Ovary (tissue), 9 donors: Measurements from ENCODE around the gene GRID1. TPM values are rescaled to one million over a fixed set of nuclear protein-coding genes. Genes with fewer than 3 reads are reported as not detected.

Experiments
- DNase-seq, 5 donors: peaks; one replicate each; pipeline ENCODE4 v3.0.0-alpha.2; 2019 to 2020
- H3K27ac ChIP-seq, 2 donors: fragments of 200-600 bp; one replicate each; pipeline versions ENCODE4 v1.5.1 to v1.8.0; 2019 to 2022
- H3K27me3 ChIP-seq: fragments of 200-600 bp; one replicate; pipeline ENCODE4 v1.8.0; 2022
- H3K36me3 ChIP-seq: fragments of 200-600 bp; sonication (generic); one replicate; pipeline ENCODE4 v1.5.1; 2019
- H3K4me1 ChIP-seq: one replicate; pipeline ENCODE4 v1.8.1; 2013; ENCODE audit warnings: mild to moderate bottlenecking, moderate library complexity; ENCODE audit not compliant: insufficient read depth
- H3K4me3 ChIP-seq: fragments of 200-600 bp; sonication (generic); one replicate; pipeline ENCODE4 v1.5.1; 2017
- H3K9me3 ChIP-seq, 2 donors: fragments of 200-600 bp in 1 of 2; sonication (generic) in 1 of 2; one replicate each; pipeline versions ENCODE4 v1.5.1 to v1.8.1; 2013 to 2019; ENCODE audit warnings: mild to moderate bottlenecking in 1 of 2, moderate library complexity in 1 of 2
- EP300 ChIP-seq: sonication (generic); formaldehyde crosslinking; IDR thresholded peaks from one replicate; pipeline ENCODE4 v1.6.1; 2017; ENCODE audit warnings: antibody characterized with exemption
- POLR2A ChIP-seq: fragments of 450-650 bp; IDR thresholded peaks from one replicate; pipeline ENCODE4 v1.6.1; 2017; ENCODE audit warnings: antibody characterized with exemption, mild to moderate bottlenecking, moderate library complexity
- WGBS, 3 donors: extraction: QIAGEN DNeasy Blood & Tissue Kit in 1 of 3; methylation state at CpG; one replicate each; pipeline versions ENCODE4 v1.1.5 to v1.1.7; 2013 to 2017; 5-methylcytosine and 5-hydroxymethylcytosine counted together
- intact Hi-C, 4 donors: fragments of 100-400 bp; cut with DNase I; formaldehyde crosslinking; loops; one replicate each; pipeline versions ENCODE4 v1.11.0 to v1.15.1; 2022 to 2023
- polyA plus RNA-seq, 2 donors: library from polyadenylated mRNA; stranded (reverse); fragments of 200-250 nt in 1 of 2; fragments of 350-450 nt in 1 of 2; fragmentation: Illumina TruSeq in 1 of 2; extraction: RNeasy Lipid Tissue Mini Kit (QIAGEN cat#74804) in 1 of 2; gene quantifications; one replicate each; pipeline ENCODE4 v1.2.3, GENCODE V29; 2013 to 2014
- total RNA-seq, 7 donors: library from RNA; depleted of rRNA in 2 of 7; stranded (reverse); fragments of >200 nt in 2 of 7; fragmentation: NEBNext Ultra II Directional in 3 of 7; extraction: Animal tissue kit (Norgen Biotek cat#: 25700) in 3 of 7; gene quantifications; one replicate each; pipeline versions ENCODE4 v1.1.0 to v1.2.4, GENCODE V29; 2016 to 2023
- TF ChIP-seq, protein P1 (sequence below), 3 donors: fragments of 450-650 bp in 2 of 3; fragments of 200-600 bp in 1 of 3; IDR thresholded peaks; one replicate each; pipeline versions ENCODE4 v1.5.1 to v1.8.0; 2016 to 2022; ENCODE audit warnings: antibody characterized with exemption in 3 of 3, mild to moderate bottlenecking in 1 of 3
- donor health status: DM: no; HTN: no; CAD: no; lungs with moderate emphysema.
- donor health status: DM: no; HTN: no; CAD: no.
- donor health status: Bipolar disorder and iron deficiency.
- donor health status: DM: yes; HTN: yes; CAD: no.
- donor health status: DM: no; HTN: no; CAD: no.
- donor health status: DM: yes; HTN: yes; CAD: no.

Gene GRID1
- total and polyA plus RNA-seq, 9 donors = 0.57 to 6.2 (median 1.8) TPM

DNA sequence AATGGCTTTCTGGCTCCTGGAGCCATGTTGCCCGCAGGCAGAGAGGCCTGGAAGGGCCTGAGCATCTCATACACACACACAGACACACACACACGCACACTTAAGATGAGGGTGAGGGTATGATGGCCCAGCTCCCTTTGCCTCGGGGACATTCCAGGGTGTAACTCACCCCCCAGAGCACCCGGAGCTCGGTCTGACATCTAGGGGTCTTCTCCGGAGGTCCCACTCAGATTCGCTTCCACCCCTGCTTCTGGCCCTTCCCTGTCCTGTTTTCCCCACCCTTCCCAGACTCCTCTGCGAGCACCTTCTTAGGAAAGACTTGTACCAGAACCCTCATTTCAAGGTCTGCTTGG, 304.4 kb downstream of the GRID1 start:
- Histone ChIP-seq H3K36me3 (no peaks in the 10 kb centered on the region), H3K4me1 (no peaks in the 10 kb centered on the region), H3K27me3 (no peaks in the 10 kb centered on the region), H3K4me3 (no peak overlapping the region), H3K9me3 (no peaks in the 10 kb centered on the region), H3K27ac (no peak overlapping the region)
- no peak for DNase-seq
- TF ChIP-seq, protein P1, sequence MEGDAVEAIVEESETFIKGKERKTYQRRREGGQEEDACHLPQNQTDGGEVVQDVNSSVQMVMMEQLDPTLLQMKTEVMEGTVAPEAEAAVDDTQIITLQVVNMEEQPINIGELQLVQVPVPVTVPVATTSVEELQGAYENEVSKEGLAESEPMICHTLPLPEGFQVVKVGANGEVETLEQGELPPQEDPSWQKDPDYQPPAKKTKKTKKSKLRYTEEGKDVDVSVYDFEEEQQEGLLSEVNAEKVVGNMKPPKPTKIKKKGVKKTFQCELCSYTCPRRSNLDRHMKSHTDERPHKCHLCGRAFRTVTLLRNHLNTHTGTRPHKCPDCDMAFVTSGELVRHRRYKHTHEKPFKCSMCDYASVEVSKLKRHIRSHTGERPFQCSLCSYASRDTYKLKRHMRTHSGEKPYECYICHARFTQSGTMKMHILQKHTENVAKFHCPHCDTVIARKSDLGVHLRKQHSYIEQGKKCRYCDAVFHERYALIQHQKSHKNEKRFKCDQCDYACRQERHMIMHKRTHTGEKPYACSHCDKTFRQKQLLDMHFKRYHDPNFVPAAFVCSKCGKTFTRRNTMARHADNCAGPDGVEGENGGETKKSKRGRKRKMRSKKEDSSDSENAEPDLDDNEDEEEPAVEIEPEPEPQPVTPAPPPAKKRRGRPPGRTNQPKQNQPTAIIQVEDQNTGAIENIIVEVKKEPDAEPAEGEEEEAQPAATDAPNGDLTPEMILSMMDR (IDR thresholded peaks at IDR 0.05) = no peak
- TF ChIP-seq EP300 = no peak
- no peak for TF ChIP-seq POLR2A
- intact Hi-C loops = no loop called here
- WGBS, 3 donors = 87 to 90% (median 88%) methylated on average over 8 of the region's 8 CpGs

DNA sequence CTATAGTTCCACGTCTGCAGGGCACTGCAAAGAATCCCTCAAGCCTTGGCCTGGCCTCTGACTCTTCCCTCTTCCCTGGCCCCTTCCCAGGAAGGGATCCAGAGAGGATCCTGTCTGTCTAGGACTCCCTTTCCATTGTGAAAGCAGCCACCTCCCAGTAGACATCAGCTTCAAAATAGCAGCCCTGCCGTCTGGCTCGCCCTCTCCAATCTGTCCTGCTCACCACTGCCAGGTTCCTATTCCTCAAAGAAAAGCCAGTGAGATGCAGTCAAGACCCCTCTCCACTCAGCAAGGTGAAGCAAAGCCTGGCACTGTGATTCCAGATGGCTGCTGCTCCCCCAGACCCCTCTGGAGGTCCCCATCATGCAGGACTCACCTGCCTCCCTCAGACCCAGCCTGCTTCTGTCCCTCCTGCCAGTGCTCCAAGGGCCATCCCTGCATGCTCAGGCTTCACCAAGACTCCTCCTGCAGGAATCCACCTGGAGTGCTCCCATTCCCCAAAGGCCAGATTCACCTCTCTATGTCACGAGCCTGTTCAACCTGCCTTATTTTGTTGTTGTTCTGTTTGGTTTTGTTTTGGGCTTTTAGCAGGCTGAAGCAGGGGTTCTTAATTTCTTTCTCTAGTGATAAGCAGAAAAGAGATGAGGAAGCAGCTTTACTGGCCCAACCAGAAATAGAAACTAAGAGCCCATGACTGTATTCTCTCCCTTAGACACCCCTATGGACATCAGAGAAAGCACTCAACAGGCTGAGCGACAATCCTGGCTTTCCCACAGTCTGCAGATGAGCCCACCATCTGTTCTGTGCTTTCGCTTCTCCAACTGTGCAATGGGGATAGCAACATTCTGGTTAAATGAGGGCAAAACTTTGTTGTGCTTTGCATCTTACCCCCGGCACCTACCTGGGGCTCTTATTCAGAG, 305.1 kb downstream of the GRID1 start:
- no peak overlapping the region for H3K4me3 ChIP-seq
- no peaks in the 10 kb centered on the region for H3K36me3 ChIP-seq
- no peaks in the 10 kb centered on the region for H3K9me3 ChIP-seq
- no peak for TF ChIP-seq POLR2A
- TF ChIP-seq EP300 = no peak
- TF ChIP-seq, protein P1 (IDR thresholded peaks at IDR 0.05) = no peak
- 73 to 81% (median 76%) methylated on average over 7 of the region's 7 CpGs for WGBS, 3 donors
- H3K27me3 ChIP-seq = no peaks in the 10 kb centered on the region
- H3K4me1 ChIP-seq = no peaks in the 10 kb centered on the region
- no peak for DNase-seq
- H3K27ac ChIP-seq = no peak overlapping the region
- intact Hi-C loops = no loop called here

DNA sequence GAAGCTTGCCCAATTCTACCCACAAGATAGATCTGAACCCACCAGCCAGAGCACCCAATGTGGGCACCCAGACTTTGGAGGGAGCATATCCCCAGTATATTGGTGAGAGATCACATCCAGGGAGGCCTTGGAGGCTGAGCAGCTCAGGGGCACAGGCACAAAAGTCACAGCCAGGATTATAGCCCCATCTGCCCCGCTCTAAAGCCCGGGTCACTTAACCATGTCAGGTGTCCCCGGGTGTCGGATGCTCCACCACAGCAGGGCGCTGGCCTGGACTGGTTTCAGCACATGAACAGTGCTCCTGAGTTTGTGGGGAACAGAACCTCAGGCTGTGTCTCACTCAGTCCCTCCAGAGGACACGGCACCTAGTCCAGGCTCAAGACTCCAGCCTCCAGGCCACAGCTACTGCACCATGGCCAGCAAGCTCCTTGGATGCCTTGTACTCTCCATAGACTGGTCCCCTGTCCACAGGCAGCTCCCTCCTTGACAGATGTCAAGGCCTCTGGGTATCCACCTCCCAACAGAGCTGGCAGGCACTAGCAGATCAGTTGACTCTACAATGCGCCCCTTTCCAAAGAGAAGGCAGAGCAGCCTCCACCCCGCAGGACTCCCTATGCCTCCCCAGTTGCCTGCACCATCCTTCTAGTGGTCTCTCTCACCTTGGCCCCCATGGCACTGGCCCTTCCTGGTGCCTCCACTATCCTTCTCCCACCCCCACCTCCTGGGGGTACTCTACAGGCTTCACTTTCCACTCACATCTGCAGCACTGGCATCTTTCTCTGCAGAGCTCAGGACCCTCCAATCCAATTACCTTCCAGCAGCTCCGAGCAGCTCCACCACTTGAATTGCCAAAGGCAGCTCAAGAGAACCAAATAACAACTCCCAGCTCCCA, 306.0 kb downstream of the GRID1 start:
- no peak overlapping the region for H3K27ac ChIP-seq
- H3K4me1 ChIP-seq = no peaks in the 10 kb centered on the region
- H3K4me3 ChIP-seq = no peak overlapping the region
- WGBS, 3 donors = 80 to 84% (median 80%) methylated on average over 7 to 9 of the region's 9 CpGs
- H3K27me3 ChIP-seq = no peaks in the 10 kb centered on the region
- no peaks in the 10 kb centered on the region for H3K9me3 ChIP-seq
- no peaks in the 10 kb centered on the region for H3K36me3 ChIP-seq
- TF ChIP-seq POLR2A (no peak), EP300 (no peak)
- TF ChIP-seq, protein P1 (IDR thresholded peaks at IDR 0.05) = no peak
- intact Hi-C loops = no loop called here
- DNase-seq = no peak

DNA sequence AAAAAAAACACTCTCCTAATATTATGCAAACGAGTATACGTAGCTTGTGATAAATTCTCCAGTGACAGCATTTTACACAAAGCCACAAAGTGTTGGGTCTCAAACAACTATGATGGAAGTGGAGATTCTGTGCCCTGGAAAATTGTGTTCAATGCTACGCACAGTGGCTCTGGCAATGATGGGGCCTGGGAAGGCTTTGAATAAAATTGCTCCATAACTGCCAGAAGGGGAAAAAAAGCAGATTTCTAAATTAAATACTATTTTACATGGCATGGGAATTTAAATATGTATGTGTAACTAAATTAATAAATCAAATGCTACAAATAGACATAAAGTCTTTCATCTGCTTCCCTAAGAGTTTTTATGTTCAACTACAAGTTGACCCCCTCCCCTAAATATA, 306.7 kb downstream of the GRID1 start:
- Histone ChIP-seq H3K4me1 (no peaks in the 10 kb centered on the region), H3K9me3 (no peaks in the 10 kb centered on the region), H3K36me3 (no peaks in the 10 kb centered on the region), H3K4me3 (no peak overlapping the region), H3K27ac (no peak overlapping the region), H3K27me3 (no peaks in the 10 kb centered on the region)
- WGBS, 3 donors = 75 to 86% (median 85%) methylated on average over 3 of the region's 3 CpGs
- no peak for DNase-seq
- intact Hi-C loops = no loop called here
- TF ChIP-seq, protein P1 (IDR thresholded peaks at IDR 0.05) = no peak
- TF ChIP-seq POLR2A (no peak), EP300 (no peak)
